Tibial nerve (tissue), 4 donors: ENCODE measurements around the gene BAZ2A. TPM values are rescaled to one million over a fixed set of nuclear protein-coding genes. Genes with fewer than 3 reads are reported as not detected.

Experiments
- DNase-seq, 2 donors: peaks; one replicate each; pipeline ENCODE4 v3.0.0-alpha.2; 2019; ENCODE audit warnings: low spot score in 2 of 2
- H3K27ac ChIP-seq, 4 donors: fragments of 200-600 bp; sonication (generic) in 3 of 4; one replicate each; pipeline ENCODE4 v1.5.1; 2017 to 2019; ENCODE audit warnings: mild to moderate bottlenecking in 1 of 4
- H3K27me3 ChIP-seq, 2 donors: fragments of 200-600 bp; sonication (generic) in 1 of 2; one replicate each; pipeline versions ENCODE4 v1.5.1 to v1.6.0; 2017 to 2019
- H3K36me3 ChIP-seq, 3 donors: fragments of 200-600 bp; sonication (generic); one replicate each; pipeline ENCODE4 v1.5.1; 2018 to 2019
- H3K4me1 ChIP-seq, 4 donors: fragments of 200-600 bp; sonication (generic) in 3 of 4; one replicate each; pipeline ENCODE4 v1.5.1; 2017 to 2019
- H3K4me3 ChIP-seq, 4 donors: fragments of 200-600 bp; sonication (generic) in 3 of 4; one replicate each; pipeline ENCODE4 v1.5.1; 2017 to 2019; ENCODE audit warnings: mild to moderate bottlenecking in 1 of 4, moderate library complexity in 1 of 4
- H3K9me3 ChIP-seq, 4 donors: fragments of 200-600 bp; sonication (generic) in 3 of 4; one replicate each; pipeline ENCODE4 v1.5.1; 2017 to 2019
- CTCF ChIP-seq, 5 experiments: fragments of 200-600 bp in 3 of 5; fragments of 450-650 bp in 2 of 5; sonication (generic) in 3 of 5; IDR thresholded peaks; one replicate each; pipeline ENCODE4 v1.5.1; 2016 to 2019; ENCODE audit warnings: antibody characterized with exemption in 5 of 5, mild to moderate bottlenecking in 3 of 5, moderate library complexity in 2 of 5
- EP300 ChIP-seq, 2 donors: sonication (generic); formaldehyde crosslinking; IDR thresholded peaks; one replicate each; pipeline ENCODE4 v1.6.1; 2017; ENCODE audit warnings: antibody characterized with exemption in 2 of 2, mild to moderate bottlenecking in 1 of 2
- POLR2A ChIP-seq, 2 donors: fragments of 450-650 bp; IDR thresholded peaks; one replicate each; pipeline ENCODE4 v1.6.1; 2017; ENCODE audit warnings: antibody characterized with exemption in 2 of 2, mild to moderate bottlenecking in 2 of 2, moderate library complexity in 2 of 2
- WGBS, 2 donors: methylation state at CpG; one replicate each; pipeline ENCODE4 v1.1.5; 2018; 5-methylcytosine and 5-hydroxymethylcytosine counted together
- total RNA-seq, 4 donors: library from RNA; depleted of rRNA; stranded (reverse); fragments of >200 nt; gene quantifications; one replicate each; pipeline ENCODE4 v1.1.0, GENCODE V29; 2016

Gene BAZ2A
- total RNA-seq, 4 donors from 2014 or later = 117 to 178 (median 159) TPM

GRCh38 chr12:56670836-56671235 is 40.7 kb upstream of the BAZ2A start:
- TF ChIP-seq POLR2A (IDR thresholded peaks at IDR 0.05) (no peak), CTCF (IDR thresholded peaks at IDR 0.05) (no peak)
- Histone ChIP-seq H3K36me3 (peaks cover 10 to 68% (median 24%) of the 10 kb centered on the region in 3 donors), H3K9me3 (no peaks in the 10 kb centered on the region), H3K4me3 (no peak overlapping the region), H3K4me1 (peaks cover 0 to 32% (median 4%) of the 10 kb centered on the region in 4 donors), H3K27me3 (no peaks in the 10 kb centered on the region), H3K27ac (no peak overlapping the region)
- 87 to 95% methylated on average over 4 of the region's 4 CpGs for WGBS, 2 donors
- no peak for DNase-seq

DNA sequence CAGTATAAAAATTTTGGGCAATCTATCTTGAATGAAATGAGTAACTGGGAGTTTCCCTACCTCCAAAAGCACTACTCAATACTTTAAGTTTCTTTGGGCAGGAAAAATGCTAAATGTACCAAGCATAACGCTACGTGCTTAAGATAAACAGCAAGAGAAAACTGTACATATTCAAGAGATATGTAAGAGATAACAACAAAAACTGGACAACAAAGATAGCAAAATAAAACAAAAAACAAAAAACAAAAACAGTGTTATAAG is 38.0 kb upstream of the BAZ2A start:
- H3K36me3 ChIP-seq = peaks cover 10 to 90% (median 24%) of the 10 kb centered on the region in 3 donors
- DNase-seq = no peak
- no peaks in the 10 kb centered on the region for H3K27me3 ChIP-seq
- H3K4me3 ChIP-seq = no peak overlapping the region
- 88 to 95% methylated on average over 2 of the region's 2 CpGs for WGBS, 2 donors
- peaks cover 0 to 22% (median 4%) of the 10 kb centered on the region in 4 donors for H3K4me1 ChIP-seq
- no peak overlapping the region for H3K27ac ChIP-seq
- TF ChIP-seq CTCF (IDR thresholded peaks at IDR 0.05) (no peak), POLR2A (IDR thresholded peaks at IDR 0.05) (no peak), EP300 (IDR thresholded peaks at IDR 0.05) (no peak)
- H3K9me3 ChIP-seq = no peaks in the 10 kb centered on the region

DNA sequence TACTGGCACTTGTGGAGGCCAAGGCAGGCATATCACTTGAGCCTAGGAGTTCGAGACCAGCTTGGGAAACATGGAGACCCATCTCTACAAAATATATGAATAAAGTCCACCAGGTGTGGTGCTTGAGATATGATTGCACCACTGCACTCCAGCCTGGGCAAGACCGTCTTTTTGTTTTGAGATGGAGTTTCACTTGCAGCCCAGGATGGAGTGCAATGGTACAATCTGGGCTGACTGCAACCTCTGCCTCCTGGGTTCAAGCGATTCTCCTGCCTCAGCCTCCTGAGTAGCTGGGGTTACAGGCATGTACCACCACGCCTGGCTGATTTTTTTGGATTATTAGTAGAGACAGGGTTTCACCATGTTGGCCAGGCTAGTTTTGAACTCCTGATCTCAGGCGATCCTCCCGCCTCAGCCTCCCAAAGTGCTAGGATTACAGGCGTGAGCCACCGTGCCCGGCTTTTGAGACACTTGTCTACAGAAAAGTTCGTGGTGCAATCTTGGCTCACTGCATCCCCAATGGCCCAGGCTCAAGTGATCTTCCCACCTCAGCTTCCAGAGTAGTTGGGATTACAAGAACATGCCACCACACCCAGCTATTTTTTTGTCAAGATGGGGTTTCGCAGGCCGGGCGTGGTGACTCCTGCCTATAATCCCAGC is 32.0 kb upstream of the BAZ2A start:
- Histone ChIP-seq H3K27ac (no peak overlapping the region), H3K9me3 (no peaks in the 10 kb centered on the region), H3K4me3 (no peak overlapping the region), H3K4me1 (peaks cover 0 to 5% (median 0%) of the 10 kb centered on the region in 4 donors), H3K36me3 (peaks cover 0 to 56% (median 0%) of the 10 kb centered on the region in 3 donors), H3K27me3 (no peaks in the 10 kb centered on the region)
- TF ChIP-seq EP300 (IDR thresholded peaks at IDR 0.05) = no peak
- no peak for TF ChIP-seq POLR2A (IDR thresholded peaks at IDR 0.05)
- no peak for TF ChIP-seq CTCF (IDR thresholded peaks at IDR 0.05)
- WGBS, 2 donors = 93 to 97% methylated on average over 12 to 13 of the region's 13 CpGs
- no peak for DNase-seq

GRCh38 chr12:56661560-56661959 is 31.4 kb upstream of the BAZ2A start:
- WGBS, 2 donors = 93 to 94% methylated on average over 7 of the region's 7 CpGs
- Histone ChIP-seq H3K9me3 (no peaks in the 10 kb centered on the region), H3K4me3 (no peak overlapping the region), H3K36me3 (peaks cover 0 to 50% (median 0%) of the 10 kb centered on the region in 3 donors), H3K27me3 (no peaks in the 10 kb centered on the region), H3K4me1 (peaks cover 0 to 5% (median 0%) of the 10 kb centered on the region in 4 donors), H3K27ac (no peak overlapping the region)
- TF ChIP-seq EP300 (IDR thresholded peaks at IDR 0.05) = no peak
- no peak for TF ChIP-seq CTCF (IDR thresholded peaks at IDR 0.05)
- no peak for TF ChIP-seq POLR2A (IDR thresholded peaks at IDR 0.05)
- no peak for DNase-seq

GRCh38 chr12:56658921-56659320 is 28.8 kb upstream of the BAZ2A start:
- 85 to 86% methylated on average over 1 of the region's 1 CpG for WGBS, 2 donors
- no peak for TF ChIP-seq EP300 (IDR thresholded peaks at IDR 0.05)
- no peaks in the 10 kb centered on the region for H3K27me3 ChIP-seq
- H3K4me1 ChIP-seq = peaks cover 0 to 5% (median 0%) of the 10 kb centered on the region in 4 donors
- no peak overlapping the region for H3K4me3 ChIP-seq
- peaks cover 0 to 8% (median 0%) of the 10 kb centered on the region in 4 donors for H3K9me3 ChIP-seq
- no peak for DNase-seq
- H3K36me3 ChIP-seq = peaks cover 0 to 24% (median 0%) of the 10 kb centered on the region in 3 donors
- H3K27ac ChIP-seq = no peak overlapping the region
